H9 (cell line): Measurements from ENCODE around the gene TMPRSS9. TPM values are rescaled to one million over a fixed set of nuclear protein-coding genes. Genes with fewer than 3 reads are reported as not detected.

Source experiments
- DNase-seq: peaks from one replicate; pipeline ENCODE4 v3.0.0-alpha.2; 2017
- H2AFZ ChIP-seq: one replicate; pipeline ENCODE4 v1.6.1; 2013; ENCODE audit warnings: mild to moderate bottlenecking, low read length, control low read depth, moderate library complexity
- H2AK5ac ChIP-seq: 2 replicates; pipeline ENCODE4 v1.6.1; 2013; ENCODE audit warnings: low read length, control low read depth, mixed read lengths; ENCODE audit not compliant: insufficient read length
- H2BK120ac ChIP-seq: one replicate; pipeline ENCODE4 v1.6.1; 2013; ENCODE audit warnings: low read depth, mild to moderate bottlenecking, low read length, control low read depth, inconsistent platforms; ENCODE audit not compliant: poor library complexity, severe bottlenecking
- H2BK12ac ChIP-seq: 2 replicates; pipeline ENCODE4 v1.6.1; 2013; ENCODE audit warnings: low read length, control low read depth, mixed read lengths, low read depth; ENCODE audit not compliant: insufficient read length
- H2BK15ac ChIP-seq: 2 replicates; pipeline ENCODE4 v1.6.1; 2013; ENCODE audit warnings: low read depth, low read length, control low read depth
- H2BK20ac ChIP-seq: one replicate; pipeline ENCODE4 v1.6.1; 2013; ENCODE audit warnings: low read depth, mild to moderate bottlenecking, low read length, control low read depth, inconsistent platforms; ENCODE audit not compliant: poor library complexity, severe bottlenecking
- H2BK5ac ChIP-seq: 2 replicates; pipeline ENCODE4 v1.6.1; 2013; ENCODE audit warnings: low read length, control low read depth, mixed read lengths; ENCODE audit not compliant: insufficient read length
- H3K14ac ChIP-seq: 2 replicates; pipeline ENCODE4 v1.6.1; 2013; ENCODE audit warnings: low read length, control low read depth; ENCODE audit not compliant: insufficient read depth
- H3K18ac ChIP-seq: 2 replicates; pipeline ENCODE4 v1.6.1; 2013; ENCODE audit warnings: low read depth, mild to moderate bottlenecking, mixed read lengths, low read length, control low read depth; ENCODE audit not compliant: insufficient read length
- H3K23ac ChIP-seq: 2 replicates; pipeline ENCODE4 v1.6.1; 2013; ENCODE audit warnings: low read length, control low read depth, mixed read lengths, low read depth; ENCODE audit not compliant: insufficient read length
- H3K23me2 ChIP-seq: 2 replicates; pipeline ENCODE4 v1.6.1; 2013; ENCODE audit warnings: low read depth, mild to moderate bottlenecking, mixed read lengths, low read length, control low read depth; ENCODE audit not compliant: insufficient read length, poor library complexity, severe bottlenecking
- H3K27ac ChIP-seq: 2 replicates; pipeline ENCODE4 v1.5.1; 2013; ENCODE audit warnings: low read length, control low read depth, mixed read lengths, low read depth; ENCODE audit not compliant: insufficient read length
- H3K27me3 ChIP-seq: 2 replicates; pipeline ENCODE4 v1.6.1; 2013; ENCODE audit warnings: low read length, control low read depth, inconsistent platforms; ENCODE audit not compliant: insufficient read depth
- H3K4ac ChIP-seq: 2 replicates; pipeline ENCODE4 v1.6.1; 2013; ENCODE audit warnings: low read depth, mild to moderate bottlenecking, control low read depth, inconsistent platforms, low read length, moderate library complexity
- H3K4me1 ChIP-seq: 2 replicates; pipeline ENCODE4 v1.6.1; 2013; ENCODE audit warnings: low read length, control low read depth, inconsistent platforms; ENCODE audit not compliant: insufficient read depth
- H3K4me2 ChIP-seq: 2 replicates; pipeline ENCODE4 v1.6.1; 2013; ENCODE audit warnings: low read length, control low read depth, mixed read lengths; ENCODE audit not compliant: insufficient read length, insufficient read depth
- H3K56ac ChIP-seq: 2 replicates; pipeline ENCODE4 v1.6.1; 2013; ENCODE audit warnings: low read depth, mild to moderate bottlenecking, mixed read lengths, low read length, control low read depth; ENCODE audit not compliant: insufficient read length
- H3K79me1 ChIP-seq: 2 replicates; pipeline ENCODE4 v1.6.1; 2013; ENCODE audit warnings: low read depth, mild to moderate bottlenecking, moderate library complexity, low read length, control low read depth, inconsistent platforms; ENCODE audit not compliant: insufficient read depth, poor library complexity, severe bottlenecking
- H3K79me2 ChIP-seq: 2 replicates; pipeline ENCODE4 v1.6.1; 2013; ENCODE audit warnings: low read length, control low read depth, inconsistent platforms; ENCODE audit not compliant: insufficient read depth
- H3K9ac ChIP-seq: 2 replicates; pipeline ENCODE4 v1.6.1; 2013; ENCODE audit warnings: low read length, control low read depth, mixed read lengths; ENCODE audit not compliant: insufficient read length; ENCODE audit errors: extremely low read depth
- H3K9me3 ChIP-seq: one replicate; pipeline ENCODE4 v1.6.1; 2013; ENCODE audit warnings: low read depth, low read length, inconsistent platforms; ENCODE audit not compliant: control insufficient read depth
- H3T11ph ChIP-seq: one replicate; pipeline ENCODE4 v1.6.1; 2013; ENCODE audit warnings: mild to moderate bottlenecking, low read length, control low read depth, inconsistent platforms
- H4K20me1 ChIP-seq: one replicate; pipeline ENCODE4 v1.6.1; 2013; ENCODE audit not compliant: control insufficient read depth, insufficient read length, insufficient read depth
- H4K5ac ChIP-seq: 2 replicates; pipeline ENCODE4 v1.6.1; 2013; ENCODE audit warnings: low read depth, mild to moderate bottlenecking, mixed read lengths, low read length, control low read depth; ENCODE audit not compliant: insufficient read length
- H4K8ac ChIP-seq: replicated peaks from 2 replicates; pipeline ENCODE4 v1.6.1; 2013; ENCODE audit warnings: low read length, control low read depth, mixed read lengths, low read depth; ENCODE audit not compliant: insufficient read length
- H4K91ac ChIP-seq: 2 replicates; pipeline ENCODE4 v1.6.1; 2013; ENCODE audit warnings: low read depth, mild to moderate bottlenecking, moderate library complexity, mixed read lengths, low read length, control low read depth; ENCODE audit not compliant: insufficient read length
- H3K27ac Mint-ChIP-seq, 3 experiments: 2 replicates in 2 of 3; 3 replicates in 1 of 3; pipeline ENCODE4 v1.8.0; 2020 to 2021; ENCODE audit warnings: mixed read lengths in 3 of 3, mild to moderate bottlenecking in 1 of 3, moderate library complexity in 1 of 3
- H3K27me3 Mint-ChIP-seq: 2 replicates; pipeline ENCODE4 v1.8.0; 2021; ENCODE audit warnings: low read depth, mild to moderate bottlenecking, moderate library complexity, mixed read lengths
- H3K36me3 Mint-ChIP-seq, 3 experiments: 2 replicates in 2 of 3; 3 replicates in 1 of 3; pipeline ENCODE4 v1.8.0; 2020 to 2021; ENCODE audit warnings: low read depth in 3 of 3, mixed read lengths in 3 of 3; ENCODE audit not compliant: insufficient read depth in 1 of 3
- H3K4me1 Mint-ChIP-seq, 2 experiments: 2 replicates each; pipeline ENCODE4 v1.8.0; 2020; ENCODE audit warnings: mixed read lengths in 2 of 2
- H3K4me3 Mint-ChIP-seq, 2 experiments: 2 replicates in 1 of 2; 3 replicates in 1 of 2; pipeline ENCODE4 v1.8.0; 2020 to 2021; ENCODE audit warnings: mild to moderate bottlenecking in 2 of 2, mixed read lengths in 2 of 2, moderate library complexity in 1 of 2
- H3K9me3 Mint-ChIP-seq, 2 experiments: 2 replicates in 1 of 2; 3 replicates in 1 of 2; pipeline ENCODE4 v1.8.0; 2020; ENCODE audit warnings: mild to moderate bottlenecking in 2 of 2, mixed read lengths in 2 of 2, moderate library complexity in 1 of 2
- CTCF ChIP-seq: fragments of 200-600 bp; sonication (generic); conservative IDR thresholded peaks from 3 replicates; pipeline ENCODE4 v1.8.0; 2021; ENCODE audit warnings: antibody characterized with exemption, mild to moderate bottlenecking
- WGBS: extraction: QIAGEN DNeasy Blood & Tissue Kit; methylation state at CpG from one replicate; pipeline ENCODE4 v1.1.7; 2013; ENCODE audit warnings: missing lambda C conversion rate, low lambda C conversion rate, mixed read lengths; ENCODE audit not compliant: insufficient read length; ENCODE audit errors: extremely low coverage; 5-methylcytosine and 5-hydroxymethylcytosine counted together
- total RNA-seq: library from RNA; stranded (reverse); gene quantifications from 2 replicates; pipeline ENCODE4 v1.2.1, GENCODE V29; 2021

TMPRSS9 gene
- total RNA-seq, 1 experiment from 2014 or later, result 0.24 TPM

DNA sequence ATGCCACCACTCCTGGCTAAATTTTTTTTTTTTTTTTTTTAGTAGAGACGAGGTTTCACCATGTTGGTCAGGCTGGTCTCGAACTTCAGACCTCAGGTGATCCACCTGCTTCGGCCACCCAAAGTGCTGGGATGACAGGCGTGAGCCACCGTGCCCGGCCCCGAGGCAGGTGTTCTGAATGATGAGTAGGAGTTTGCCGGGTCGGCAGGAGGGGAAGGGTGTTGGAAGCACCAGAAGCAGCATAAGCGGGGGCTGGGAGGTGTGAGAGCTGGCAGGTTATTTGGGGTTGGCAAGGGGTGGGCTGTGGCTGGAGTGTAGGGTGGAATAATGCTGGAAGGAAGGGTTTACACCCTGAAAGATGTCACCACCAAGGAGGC lies 29.8 kb upstream of the TMPRSS9 start:
- H3K14ac ChIP-seq, result no peak overlapping the region; the same call in 1 of the 2 replicates
- no peak for TF ChIP-seq CTCF

More for the DNA sequence above, 29.8 kb upstream of the TMPRSS9 start:
- no peak overlapping the region for H4K91ac ChIP-seq
- H3K18ac ChIP-seq, result no peak overlapping the region
- no peak overlapping the region for H2AFZ ChIP-seq
- H3K27me3 ChIP-seq, result no peaks in the 10 kb centered on the region
- H3T11ph ChIP-seq, result no peak overlapping the region
- no peak overlapping the region for H2BK5ac ChIP-seq
- no peaks in the 10 kb centered on the region for H3K9me3 ChIP-seq
- H3K23ac ChIP-seq, result no peak overlapping the region
- DNase-seq, result no peak
- H4K5ac ChIP-seq, result no peak overlapping the region
- H2BK12ac ChIP-seq, result no peak overlapping the region
- Mint-ChIP-seq H3K4me1 (peaks cover 36 to 50% of the 10 kb centered on the region in 2 experiments), H3K36me3 (peaks cover 5 to 22% (median 19%) of the 10 kb centered on the region in 3 experiments), H3K9me3 (no peaks in the 10 kb centered on the region; a peak in 2 of 5 replicates), H3K27me3 (peaks cover 1% of the 10 kb centered on the region; the same call in 1 of the 2 replicates), H3K4me3 (peak overlapping the region; percentile 43 to 67), H3K27ac (peak overlapping the region in 1 of 3 experiments; percentile 99; a peak in 2 of 7 replicates)
- WGBS, result no CpG with 5 or more reads among the region's 10 CpGs
- H3K4ac ChIP-seq, result no peak overlapping the region
- H2BK20ac ChIP-seq, result no peak overlapping the region
- peaks cover 5% of the 10 kb centered on the region; the same call in 1 of the 2 replicates for H3K4me1 ChIP-seq
- no peak overlapping the region for H2BK120ac ChIP-seq
- H3K79me1 ChIP-seq, result no peaks in the 10 kb centered on the region
- peaks cover 9% of the 10 kb centered on the region for H3K23me2 ChIP-seq
- no peak overlapping the region for H3K27ac ChIP-seq
- H3K56ac ChIP-seq, result no peak overlapping the region
- no peak overlapping the region for H4K8ac ChIP-seq
- no peak overlapping the region for H2BK15ac ChIP-seq
- no peak overlapping the region for H2AK5ac ChIP-seq
- no peak overlapping the region for H3K9ac ChIP-seq
- no peak overlapping the region for H3K4me2 ChIP-seq
- H3K79me2 ChIP-seq, result peaks cover 5% of the 10 kb centered on the region; the same call in 1 of the 2 replicates
- peaks cover 5% of the 10 kb centered on the region for H4K20me1 ChIP-seq
